SK-N-SH (cell line): ENCODE measurements around the gene EDN2. TPM values are rescaled to one million over a fixed set of nuclear protein-coding genes. Genes with fewer than 3 reads are reported as not detected.

Source experiments
- CTCF ChIA-PET: fragments of 300-600, 350-600 bp; formaldehyde crosslinking; extraction: SDS; loops from one replicate; lab custom pipeline; 2021; lab: Yijun Ruan, JAX
- POLR2A ChIA-PET: fragments of 350-600 bp; sonication (Branson Sonifier 250); formaldehyde crosslinking; extraction: SDS; loops from one replicate; lab custom pipeline; 2020; ENCODE audit warnings: antibody characterized with exemption, inconsistent platforms; lab: Yijun Ruan, JAX
- DNase-seq: peaks from one replicate; pipeline ENCODE4 v3.0.0; 2012
- H2AFZ ChIP-seq: fragments of 200-600 bp; sonication (generic); 2 replicates; pipeline ENCODE4 v1.8.1; 2016; ENCODE audit warnings: antibody characterized with exemption, mild to moderate bottlenecking, low read depth
- H3F3A ChIP-seq: fragments of 200-600 bp; sonication (generic); replicated peaks from 2 replicates; pipeline ENCODE3; 2016; ENCODE audit warnings: antibody characterized with exemption, mild to moderate bottlenecking; ENCODE audit not compliant: insufficient read depth
- H3K27ac ChIP-seq, 2 experiments: fragments of 200-500 bp in 1 of 2; fragments of 200-600 bp in 1 of 2; sonication (Bioruptor generic) in 1 of 2; sonication (generic), shearing (Covaris generic) in 1 of 2; 2 replicates each; pipeline versions ENCODE4 v1.5.1 to v1.6.1; 2014 to 2016; ENCODE audit warnings: low read depth in 2 of 2, inconsistent platforms in 1 of 2, low read length in 1 of 2, mild to moderate bottlenecking in 1 of 2, mixed read lengths in 1 of 2
- H3K27me3 ChIP-seq: fragments of 200-600 bp; sonication (generic), shearing (Covaris generic); 2 replicates; pipeline ENCODE4 v1.6.1; 2016; ENCODE audit warnings: mixed run types; ENCODE audit not compliant: insufficient read depth
- H3K36me3 ChIP-seq, 2 experiments: fragments of 200-500 bp in 1 of 2; fragments of 200-600 bp in 1 of 2; sonication (Bioruptor generic) in 1 of 2; sonication (generic) in 1 of 2; replicated peaks in 1 of 2; 2 replicates each; pipeline versions ENCODE3 to v1.5.1; 2014 to 2016; ENCODE audit warnings: low read length in 1 of 2, mild to moderate bottlenecking in 1 of 2; ENCODE audit not compliant: insufficient read depth in 2 of 2, control insufficient read depth in 1 of 2
- H3K4me1 ChIP-seq, 2 experiments: fragments of 200-500 bp in 1 of 2; fragments of 200-600 bp in 1 of 2; sonication (Bioruptor generic) in 1 of 2; sonication (generic), shearing (Covaris generic) in 1 of 2; 2 replicates each; pipeline versions ENCODE4 v1.5.1 to v1.6.1; 2014 to 2016; ENCODE audit warnings: low read depth in 1 of 2, low read length in 1 of 2, mixed run types in 1 of 2; ENCODE audit not compliant: insufficient read depth in 2 of 2, control insufficient read depth in 1 of 2
- H3K4me2 ChIP-seq: fragments of 200-600 bp; sonication (generic), shearing (Covaris generic); 2 replicates; pipeline ENCODE4 v1.6.1; 2017; ENCODE audit warnings: mixed run types
- H3K4me3 ChIP-seq, 2 experiments: fragments of 200-500 bp in 1 of 2; fragments of 200-600 bp in 1 of 2; sonication (Bioruptor generic) in 1 of 2; sonication (generic), shearing (Covaris generic) in 1 of 2; 2 replicates each; pipeline versions ENCODE4 v1.5.1 to v1.8.1; 2014 to 2016; ENCODE audit warnings: low read depth in 2 of 2, inconsistent platforms in 1 of 2, low read length in 1 of 2, mild to moderate bottlenecking in 1 of 2, mixed read lengths in 1 of 2, moderate library complexity in 1 of 2
- H3K79me2 ChIP-seq: fragments of 200-600 bp; sonication (generic); 2 replicates; pipeline ENCODE4 v1.8.1; 2017; ENCODE audit warnings: mild to moderate bottlenecking; ENCODE audit not compliant: insufficient read depth
- H3K9ac ChIP-seq: fragments of 200-600 bp; sonication (generic); 2 replicates; pipeline ENCODE4 v1.6.1; 2017; ENCODE audit warnings: mixed run types
- H3K9me2 ChIP-seq: fragments of 200-600 bp; sonication (generic); 2 replicates; pipeline ENCODE4 v1.6.1; 2017; ENCODE audit warnings: mixed run types
- H3K9me3 ChIP-seq: fragments of 200-600 bp; sonication (generic); 2 replicates; pipeline ENCODE4 v1.6.1; 2017; ENCODE audit warnings: mixed run types, mild to moderate bottlenecking, moderate library complexity
- H4K20me1 ChIP-seq: fragments of 200-600 bp; sonication (generic); 2 replicates; pipeline ENCODE4 v1.6.1; 2017; ENCODE audit warnings: mild to moderate bottlenecking, mixed run types; ENCODE audit not compliant: insufficient read depth
- EP300 ChIP-seq, 2 experiments: IDR thresholded peaks; 2 replicates each; pipeline versions ENCODE4 v1.4.0 to v1.6.1; 2012; ENCODE audit warnings: borderline replicate concordance in 1 of 2, low read depth in 1 of 2, low read length in 1 of 2
- FOXJ3 ChIP-seq: sonication (generic); formaldehyde crosslinking; IDR thresholded peaks from 2 replicates; pipeline ENCODE4 v1.5.1; 2020; ENCODE audit warnings: mild to moderate bottlenecking, missing genetic modification reagents
- FOXM1 ChIP-seq: IDR thresholded peaks from 2 replicates; pipeline ENCODE4 v1.4.0; 2012; ENCODE audit warnings: low read depth, mild to moderate bottlenecking
- NRF1 ChIP-seq: IDR thresholded peaks from 2 replicates; pipeline ENCODE4 v1.6.1; 2012; ENCODE audit warnings: low read depth, mild to moderate bottlenecking, low read length
- POLR2AphosphoS5 ChIP-seq: IDR thresholded peaks from 2 replicates; pipeline ENCODE4 v1.6.1; 2012; ENCODE audit warnings: low read depth, low read length
- REST ChIP-seq: IDR thresholded peaks from 2 replicates; pipeline ENCODE4 v1.6.1; 2012; ENCODE audit warnings: mild to moderate bottlenecking, low read depth, low read length, moderate library complexity
- RXRA ChIP-seq: IDR thresholded peaks from 2 replicates; pipeline ENCODE4 v1.4.0; 2012; ENCODE audit warnings: low read depth, mild to moderate bottlenecking, borderline replicate concordance
- TCF12 ChIP-seq: IDR thresholded peaks from 2 replicates; pipeline ENCODE4 v1.4.0; 2012
- USF1 ChIP-seq: IDR thresholded peaks from 2 replicates; pipeline ENCODE4 v1.4.0; 2012; ENCODE audit warnings: low read depth, borderline replicate concordance
- USF2 ChIP-seq: fragments of 150-350 bp; IDR thresholded peaks from 2 replicates; pipeline ENCODE4 v1.6.1; 2017; ENCODE audit warnings: antibody characterized with exemption, low read length, low read depth, borderline replicate concordance
- WGBS: methylation state at CpG from one replicate; pipeline ENCODE4 v1.1.6; 2017; ENCODE audit warnings: low lambda C conversion rate; 5-methylcytosine and 5-hydroxymethylcytosine counted together
- polyA plus RNA-seq, 3 experiments: library from polyadenylated mRNA; depleted of rRNA; stranded (reverse); fragments of >200 nt; gene quantifications; 2 replicates each; pipeline ENCODE4 v1.2.3, GENCODE V29; 2012

The EDN2 gene
- polyA plus RNA-seq, 1 of the 3 experiments (the other 2 are of a cell fraction), result 0.97 TPM

- no peak overlapping the region for H3K4me2 ChIP-seq
- POLR2A ChIA-PET, result no interaction called here
Observed at GRCh38 chr1:41529621-41530395, 45.3 kb upstream of the EDN2 start.

More at GRCh38 chr1:41529621-41530395, 45.3 kb upstream of the EDN2 start:
- Histone ChIP-seq H3K9ac (no peak overlapping the region), H3K79me2 (no peaks in the 10 kb centered on the region), H4K20me1 (no peaks in the 10 kb centered on the region), H3K27me3 (no peaks in the 10 kb centered on the region), H3K27ac (no peak overlapping the region), H3K36me3 (no peaks in the 10 kb centered on the region), H3K4me1 (no peaks in the 10 kb centered on the region), H3K9me3 (no peaks in the 10 kb centered on the region), H3K9me2 (no peaks in the 10 kb centered on the region), H3F3A (no peaks in the 10 kb centered on the region), H2AFZ (no peak overlapping the region), H3K4me3 (no peak overlapping the region)
- DNase-seq, result no peak
- WGBS, result 84% methylated on average over 23 of the region's 23 CpGs
- CTCF ChIA-PET, result interaction anchor here (1.0 kb wide), 1 partner anchor 14 kb away, joined by 3 read pairs; no protein-coding TSS in a partner anchor
- TF ChIP-seq USF1 (no peak), FOXM1 (no peak), POLR2AphosphoS5 (no peak), USF2 (no peak), REST (no peak), EP300 (IDR thresholded peaks at IDR 0.05; ENCODE audit: borderline replicate concordance in 1 of 2, low read depth in 1 of 2, low read length in 1 of 2) (no peak), FOXJ3 (CRISPR knock-in tag) (no peak), RXRA (no peak), NRF1 (no peak), TCF12 (no peak)
